ENCODE measurements around the gene GCSH. TPM values are rescaled to one million over a fixed set of nuclear protein-coding genes. Genes with fewer than 3 reads are reported as not detected.

The GCSH gene
- polyA plus RNA-seq, 1 donor from 2014 or later = 81.8 TPM

DNA sequence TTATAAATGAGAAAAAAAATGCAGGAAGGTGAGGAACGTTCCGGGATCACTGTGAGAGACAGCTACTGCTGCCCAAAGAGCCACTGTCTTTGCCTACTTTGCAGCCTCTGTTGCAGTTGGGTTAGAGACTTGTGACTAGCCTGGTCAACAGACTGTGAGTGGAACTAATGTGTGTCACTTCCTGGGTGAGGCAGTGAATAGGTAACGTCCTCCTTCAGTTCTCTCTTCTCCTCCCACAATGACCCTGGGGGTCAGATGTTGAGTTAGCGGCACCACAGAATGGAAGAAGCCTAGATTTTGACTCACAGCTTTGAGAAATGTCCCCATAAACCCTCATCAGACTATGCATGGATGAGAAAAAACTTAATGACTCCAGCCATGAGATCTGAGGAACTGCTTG lies 24.4 kb downstream of the GCSH start:
- H3K4me3 ChIP-seq (ENCODE audit: low read length) = no peak overlapping the region
- H3K36me3 ChIP-seq (ENCODE audit: insufficient read depth, low read length) = no peaks in the 10 kb centered on the region
- H3K9me3 ChIP-seq (ENCODE audit: low read length) = no peaks in the 10 kb centered on the region
- TF ChIP-seq EP300 (conservative IDR thresholded peaks at IDR 0.05; ENCODE audit: poor library complexity, severe bottlenecking) = no peak
- TF ChIP-seq, protein P1, sequence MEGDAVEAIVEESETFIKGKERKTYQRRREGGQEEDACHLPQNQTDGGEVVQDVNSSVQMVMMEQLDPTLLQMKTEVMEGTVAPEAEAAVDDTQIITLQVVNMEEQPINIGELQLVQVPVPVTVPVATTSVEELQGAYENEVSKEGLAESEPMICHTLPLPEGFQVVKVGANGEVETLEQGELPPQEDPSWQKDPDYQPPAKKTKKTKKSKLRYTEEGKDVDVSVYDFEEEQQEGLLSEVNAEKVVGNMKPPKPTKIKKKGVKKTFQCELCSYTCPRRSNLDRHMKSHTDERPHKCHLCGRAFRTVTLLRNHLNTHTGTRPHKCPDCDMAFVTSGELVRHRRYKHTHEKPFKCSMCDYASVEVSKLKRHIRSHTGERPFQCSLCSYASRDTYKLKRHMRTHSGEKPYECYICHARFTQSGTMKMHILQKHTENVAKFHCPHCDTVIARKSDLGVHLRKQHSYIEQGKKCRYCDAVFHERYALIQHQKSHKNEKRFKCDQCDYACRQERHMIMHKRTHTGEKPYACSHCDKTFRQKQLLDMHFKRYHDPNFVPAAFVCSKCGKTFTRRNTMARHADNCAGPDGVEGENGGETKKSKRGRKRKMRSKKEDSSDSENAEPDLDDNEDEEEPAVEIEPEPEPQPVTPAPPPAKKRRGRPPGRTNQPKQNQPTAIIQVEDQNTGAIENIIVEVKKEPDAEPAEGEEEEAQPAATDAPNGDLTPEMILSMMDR (IDR thresholded peaks at IDR 0.05; ENCODE audit: poor library complexity, severe bottlenecking) = no peak
- TF ChIP-seq POLR2AphosphoS5 (IDR thresholded peaks at IDR 0.05) = no peak
- no peak for TF ChIP-seq MXI1 (conservative IDR thresholded peaks at IDR 0.05; ENCODE audit: poor library complexity, severe bottlenecking)
- TF ChIP-seq REST (IDR thresholded peaks at IDR 0.05; ENCODE audit: borderline replicate concordance) = no peak
- no peak for TF ChIP-seq SMC3 (conservative IDR thresholded peaks at IDR 0.05; ENCODE audit: poor library complexity)
- no peak for TF ChIP-seq RAD21 (conservative IDR thresholded peaks at IDR 0.05)
- TF ChIP-seq TAF1 (IDR thresholded peaks at IDR 0.05; ENCODE audit: low read depth) = no peak
- TF ChIP-seq EZH2 (IDR thresholded peaks at IDR 0.05; ENCODE audit: borderline replicate concordance, insufficient read depth, low read length, poor library complexity, severe bottlenecking) = no peak
- no peak overlapping the region for H3K4me2 ChIP-seq (ENCODE audit: low read length)
- no peaks in the 10 kb centered on the region for H4K20me1 ChIP-seq (ENCODE audit: insufficient read depth)
- H3K27me3 ChIP-seq (ENCODE audit: insufficient read depth, low read depth, low read length) = no peaks in the 10 kb centered on the region
- no peak overlapping the region for H3K27ac ChIP-seq (ENCODE audit: low read length)
- no peaks in the 10 kb centered on the region for H3F3A ChIP-seq (ENCODE audit: insufficient read depth, low read length, poor library complexity, severe bottlenecking)
- no peaks in the 10 kb centered on the region for H3K9me2 ChIP-seq (ENCODE audit: insufficient read depth, low read length)
- no peak overlapping the region for H2AFZ ChIP-seq (ENCODE audit: low read depth, low read length)
- H3K79me2 ChIP-seq (replicated peaks; ENCODE audit: insufficient read depth, low read length) = peaks cover 6% of the 10 kb centered on the region
- no peak overlapping the region for H3K9ac ChIP-seq (ENCODE audit: low read length)

- TF ChIP-seq REST (IDR thresholded peaks at IDR 0.05; ENCODE audit: borderline replicate concordance) (no peak), EZH2 (IDR thresholded peaks at IDR 0.05; ENCODE audit: borderline replicate concordance, insufficient read depth, low read length, poor library complexity, severe bottlenecking) (no peak), SMC3 (conservative IDR thresholded peaks at IDR 0.05; ENCODE audit: poor library complexity) (no peak), MXI1 (conservative IDR thresholded peaks at IDR 0.05; ENCODE audit: poor library complexity, severe bottlenecking) (no peak), POLR2AphosphoS5 (IDR thresholded peaks at IDR 0.05) (no peak), EP300 (conservative IDR thresholded peaks at IDR 0.05; ENCODE audit: poor library complexity, severe bottlenecking) (no peak), TAF1 (IDR thresholded peaks at IDR 0.05; ENCODE audit: low read depth) (no peak), RAD21 (conservative IDR thresholded peaks at IDR 0.05) (no peak)
- TF ChIP-seq, protein P1 (IDR thresholded peaks at IDR 0.05; ENCODE audit: poor library complexity, severe bottlenecking) = no peak
- H3K36me3 ChIP-seq (ENCODE audit: insufficient read depth, low read length) = no peaks in the 10 kb centered on the region
- H3K27me3 ChIP-seq (ENCODE audit: insufficient read depth, low read depth, low read length) = no peaks in the 10 kb centered on the region
- no peaks in the 10 kb centered on the region for H3K9me2 ChIP-seq (ENCODE audit: insufficient read depth, low read length)
- H2AFZ ChIP-seq (ENCODE audit: low read depth, low read length) = no peak overlapping the region
- H3K9me3 ChIP-seq (ENCODE audit: low read length) = no peaks in the 10 kb centered on the region
- no peaks in the 10 kb centered on the region for H3F3A ChIP-seq (ENCODE audit: insufficient read depth, low read length, poor library complexity, severe bottlenecking)
- no peaks in the 10 kb centered on the region for H4K20me1 ChIP-seq (ENCODE audit: insufficient read depth)
- no peak overlapping the region for H3K27ac ChIP-seq (ENCODE audit: low read length)
- peaks cover 6% of the 10 kb centered on the region for H3K79me2 ChIP-seq (replicated peaks; ENCODE audit: insufficient read depth, low read length)
- no peak overlapping the region for H3K4me3 ChIP-seq (ENCODE audit: low read length)
- H3K4me2 ChIP-seq (ENCODE audit: low read length) = no peak overlapping the region
- no peak overlapping the region for H3K9ac ChIP-seq (ENCODE audit: low read length)
These were observed 25.2 kb downstream of the GCSH start for GRCh38 chr16:81070979-81071378.
